Panc1 (cell line): ENCODE results near the gene ZNF831. TPM values are rescaled to one million over a fixed set of nuclear protein-coding genes. Genes with fewer than 3 reads are reported as not detected.

Experiments used
- ATAC-seq: fragments of 200-7000 bp; cut with Tn5 transposase; 2 replicates; pipeline ENCODE4 v1.9.1; 2020; ENCODE audit warnings: mild to moderate bottlenecking, moderate library complexity
- BruUV-seq: library from RNA; stranded (reverse); fragments of 400-500 nt; replicated peaks from 2 replicates; lab custom pipeline; 2021; lab: Mats Ljungman, UMichigan
- CTCF ChIA-PET: fragments of 300-600 bp; sonication (Branson Sonifier 250); formaldehyde crosslinking; loops from one replicate; lab custom pipeline; 2022; ENCODE audit warnings: antibody characterized with exemption; lab: Charles Lee
- POLR2A ChIA-PET: fragments of 300-600 bp; sonication (Branson Sonifier 250); formaldehyde crosslinking; loops from one replicate; lab custom pipeline; 2022; ENCODE audit warnings: antibody characterized with exemption; lab: Charles Lee
- DNase-seq: peaks from one replicate; pipeline ENCODE4 v3.0.0-alpha.2; 2010; ENCODE audit warnings: low read depth, low spot score
- H3K27ac ChIP-seq: 2 replicates; pipeline ENCODE4 v1.5.1; 2011; ENCODE audit warnings: mild to moderate bottlenecking, low read length, inconsistent platforms
- H3K27me3 ChIP-seq: fragments of 200-500 bp; sonication (Bioruptor generic); 2 replicates; pipeline ENCODE4 v1.6.0; 2014; ENCODE audit warnings: low read length, inconsistent platforms; ENCODE audit not compliant: control insufficient read depth, insufficient read depth
- H3K36me3 ChIP-seq: fragments of 200-500 bp; sonication (Bioruptor generic); 2 replicates; pipeline ENCODE4 v1.5.1; 2014; ENCODE audit warnings: inconsistent platforms, mild to moderate bottlenecking, low read length, moderate library complexity; ENCODE audit not compliant: control insufficient read depth, insufficient read depth
- H3K4me1 ChIP-seq: 2 replicates; pipeline ENCODE4 v1.5.1; 2011; ENCODE audit warnings: inconsistent platforms, mild to moderate bottlenecking, low read length, moderate library complexity; ENCODE audit not compliant: control insufficient read depth, insufficient read depth
- H3K4me3 ChIP-seq, 2 experiments: 2 replicates each; pipeline ENCODE4 v1.5.1; 2011 to 2012; ENCODE audit warnings: low read depth in 2 of 2, low read length in 2 of 2, mild to moderate bottlenecking in 2 of 2, inconsistent platforms in 1 of 2, moderate library complexity in 1 of 2
- H3K9me3 ChIP-seq: fragments of 200-500 bp; sonication (Bioruptor generic); 2 replicates; pipeline ENCODE4 v1.5.1; 2014; ENCODE audit warnings: low read depth, mild to moderate bottlenecking, inconsistent platforms, low read length, moderate library complexity; ENCODE audit not compliant: control insufficient read depth, insufficient read depth
- POLR2AphosphoS5 ChIP-seq: IDR thresholded peaks from 2 replicates; pipeline ENCODE4 v1.6.1; 2012; ENCODE audit warnings: mild to moderate bottlenecking, low read depth, low read length, moderate library complexity
- SIN3A ChIP-seq: IDR thresholded peaks from 2 replicates; pipeline ENCODE4 v1.6.1; 2012; ENCODE audit warnings: low read depth, mild to moderate bottlenecking, low read length, moderate library complexity, borderline replicate concordance; ENCODE audit not compliant: insufficient read depth
- TCF7L2 ChIP-seq: IDR thresholded peaks from 2 replicates; pipeline ENCODE4 v1.6.1; 2011; ENCODE audit warnings: mild to moderate bottlenecking, low read depth, low read length, inconsistent platforms
- in situ Hi-C: cut with HindIII; loops from 2 replicates; pipeline ENCODE4 v1.10.0; 2016; ENCODE audit warnings: low sequenced_read_pairs, low pct_unique_long_range_greater_than_20kb
- intact Hi-C: fragments of 100-400 bp; cut with micrococcal nuclease; formaldehyde crosslinking; loops from one replicate; pipeline ENCODE4 v1.10.0; 2022; ENCODE audit not compliant: unreplicated experiment
- total RNA-seq: library from RNA; stranded (reverse); gene quantifications from one replicate; pipeline ENCODE4 v1.2.1, GENCODE V29; 2021; ENCODE audit not compliant: unreplicated experiment
- TF ChIP-seq, protein P1 (sequence below): fragments of 450-650 bp; IDR thresholded peaks from 2 replicates; pipeline ENCODE4 v1.5.1; 2017; ENCODE audit warnings: mild to moderate bottlenecking
- TF ChIP-seq, protein P2 (sequence below), 2 experiments: IDR thresholded peaks; 2 replicates each; pipeline ENCODE4 v1.6.1; 2011 to 2012; ENCODE audit warnings: low read depth in 2 of 2, control low read depth in 1 of 2, low read length in 1 of 2, mild to moderate bottlenecking in 1 of 2, moderate library complexity in 1 of 2; ENCODE audit not compliant: insufficient read depth in 1 of 2

ZNF831 gene
- total RNA-seq, 1 experiment from 2014 or later, result 0.03 TPM

DNA sequence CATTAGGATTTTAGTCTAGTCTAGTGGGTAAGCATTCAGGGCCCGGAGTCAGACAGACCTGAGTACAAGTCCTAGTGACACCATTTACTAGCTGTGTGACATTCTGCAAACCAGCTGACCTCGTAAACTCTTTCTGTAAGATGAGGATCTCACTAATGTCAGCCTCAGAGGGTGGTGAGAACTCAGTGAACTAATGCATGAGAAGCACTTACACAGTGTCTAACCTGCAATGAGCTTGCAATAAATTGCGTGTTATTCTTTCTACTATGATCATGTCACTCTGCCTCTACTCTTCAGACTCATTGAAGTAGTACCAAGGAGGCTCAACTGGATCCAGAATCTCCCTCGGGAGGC is 41.1 kb upstream of the ZNF831 start:
- CTCF ChIA-PET, result no interaction called here
- Histone ChIP-seq H3K9me3 (no peaks in the 10 kb centered on the region), H3K4me1 (no peaks in the 10 kb centered on the region), H3K27me3 (peaks cover 10% of the 10 kb centered on the region), H3K4me3 (no peak overlapping the region), H3K36me3 (no peaks in the 10 kb centered on the region), H3K27ac (no peak overlapping the region)
- POLR2A ChIA-PET, result no interaction called here
- ATAC-seq (no peak), DNase-seq (no peak)
- BruUV-seq, result no TSS peak
- in situ Hi-C loops, result no loop called here
- intact Hi-C loops, result no loop called here
- TF ChIP-seq POLR2AphosphoS5 (no peak), SIN3A (no peak), TCF7L2 (no peak)
- TF ChIP-seq, protein P1, sequence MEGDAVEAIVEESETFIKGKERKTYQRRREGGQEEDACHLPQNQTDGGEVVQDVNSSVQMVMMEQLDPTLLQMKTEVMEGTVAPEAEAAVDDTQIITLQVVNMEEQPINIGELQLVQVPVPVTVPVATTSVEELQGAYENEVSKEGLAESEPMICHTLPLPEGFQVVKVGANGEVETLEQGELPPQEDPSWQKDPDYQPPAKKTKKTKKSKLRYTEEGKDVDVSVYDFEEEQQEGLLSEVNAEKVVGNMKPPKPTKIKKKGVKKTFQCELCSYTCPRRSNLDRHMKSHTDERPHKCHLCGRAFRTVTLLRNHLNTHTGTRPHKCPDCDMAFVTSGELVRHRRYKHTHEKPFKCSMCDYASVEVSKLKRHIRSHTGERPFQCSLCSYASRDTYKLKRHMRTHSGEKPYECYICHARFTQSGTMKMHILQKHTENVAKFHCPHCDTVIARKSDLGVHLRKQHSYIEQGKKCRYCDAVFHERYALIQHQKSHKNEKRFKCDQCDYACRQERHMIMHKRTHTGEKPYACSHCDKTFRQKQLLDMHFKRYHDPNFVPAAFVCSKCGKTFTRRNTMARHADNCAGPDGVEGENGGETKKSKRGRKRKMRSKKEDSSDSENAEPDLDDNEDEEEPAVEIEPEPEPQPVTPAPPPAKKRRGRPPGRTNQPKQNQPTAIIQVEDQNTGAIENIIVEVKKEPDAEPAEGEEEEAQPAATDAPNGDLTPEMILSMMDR, result no peak
- TF ChIP-seq, protein P2, sequence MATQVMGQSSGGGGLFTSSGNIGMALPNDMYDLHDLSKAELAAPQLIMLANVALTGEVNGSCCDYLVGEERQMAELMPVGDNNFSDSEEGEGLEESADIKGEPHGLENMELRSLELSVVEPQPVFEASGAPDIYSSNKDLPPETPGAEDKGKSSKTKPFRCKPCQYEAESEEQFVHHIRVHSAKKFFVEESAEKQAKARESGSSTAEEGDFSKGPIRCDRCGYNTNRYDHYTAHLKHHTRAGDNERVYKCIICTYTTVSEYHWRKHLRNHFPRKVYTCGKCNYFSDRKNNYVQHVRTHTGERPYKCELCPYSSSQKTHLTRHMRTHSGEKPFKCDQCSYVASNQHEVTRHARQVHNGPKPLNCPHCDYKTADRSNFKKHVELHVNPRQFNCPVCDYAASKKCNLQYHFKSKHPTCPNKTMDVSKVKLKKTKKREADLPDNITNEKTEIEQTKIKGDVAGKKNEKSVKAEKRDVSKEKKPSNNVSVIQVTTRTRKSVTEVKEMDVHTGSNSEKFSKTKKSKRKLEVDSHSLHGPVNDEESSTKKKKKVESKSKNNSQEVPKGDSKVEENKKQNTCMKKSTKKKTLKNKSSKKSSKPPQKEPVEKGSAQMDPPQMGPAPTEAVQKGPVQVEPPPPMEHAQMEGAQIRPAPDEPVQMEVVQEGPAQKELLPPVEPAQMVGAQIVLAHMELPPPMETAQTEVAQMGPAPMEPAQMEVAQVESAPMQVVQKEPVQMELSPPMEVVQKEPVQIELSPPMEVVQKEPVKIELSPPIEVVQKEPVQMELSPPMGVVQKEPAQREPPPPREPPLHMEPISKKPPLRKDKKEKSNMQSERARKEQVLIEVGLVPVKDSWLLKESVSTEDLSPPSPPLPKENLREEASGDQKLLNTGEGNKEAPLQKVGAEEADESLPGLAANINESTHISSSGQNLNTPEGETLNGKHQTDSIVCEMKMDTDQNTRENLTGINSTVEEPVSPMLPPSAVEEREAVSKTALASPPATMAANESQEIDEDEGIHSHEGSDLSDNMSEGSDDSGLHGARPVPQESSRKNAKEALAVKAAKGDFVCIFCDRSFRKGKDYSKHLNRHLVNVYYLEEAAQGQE (IDR thresholded peaks at IDR 0.05; ENCODE audit: insufficient read depth in 1 of 2, low read depth in 2 of 2, low read length in 1 of 2), result no peak

DNA sequence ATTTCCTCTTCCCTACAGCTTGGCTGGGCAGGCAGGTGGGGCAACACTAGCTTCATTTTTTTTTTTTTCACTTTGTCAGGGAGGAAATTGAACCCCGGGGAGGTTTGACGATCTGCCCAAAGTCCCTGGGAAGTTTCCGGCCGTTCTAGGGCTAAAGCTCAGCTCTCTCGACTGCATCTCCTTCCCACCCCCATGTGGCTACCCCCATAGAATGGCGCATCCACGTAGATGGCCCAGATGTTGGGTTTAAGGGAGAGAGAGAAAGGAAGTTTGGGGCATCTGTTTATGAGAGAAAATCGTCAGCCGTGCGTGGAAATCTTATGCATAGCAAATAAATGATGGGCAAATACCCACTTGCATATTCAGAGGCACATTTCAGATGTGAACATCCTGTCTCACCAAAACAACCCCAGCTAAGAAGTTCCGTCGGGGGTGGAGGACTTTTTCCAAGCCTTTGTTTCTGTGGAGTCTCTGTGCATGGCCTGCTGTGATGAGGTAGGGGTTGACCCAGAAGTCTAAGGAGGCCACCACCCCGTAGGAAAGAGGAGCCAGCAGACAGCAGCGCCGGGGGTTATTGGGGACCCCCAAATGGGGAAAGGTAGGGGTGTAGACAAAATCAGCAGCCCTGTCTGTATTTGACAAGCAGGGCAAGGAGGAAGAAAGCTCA is 40.5 kb upstream of the ZNF831 start:
- Histone ChIP-seq H3K36me3 (no peaks in the 10 kb centered on the region), H3K9me3 (no peaks in the 10 kb centered on the region), H3K4me1 (no peaks in the 10 kb centered on the region), H3K27me3 (peaks cover 10% of the 10 kb centered on the region), H3K4me3 (no peak overlapping the region), H3K27ac (no peak overlapping the region)
- POLR2A ChIA-PET, result no interaction called here
- TF ChIP-seq TCF7L2 (no peak), POLR2AphosphoS5 (no peak), SIN3A (no peak)
- TF ChIP-seq, protein P2 (IDR thresholded peaks at IDR 0.05; ENCODE audit: insufficient read depth in 1 of 2, low read depth in 2 of 2, low read length in 1 of 2), result no peak
- TF ChIP-seq, protein P1, result no peak
- DNase-seq (no peak), ATAC-seq (no peak)
- CTCF ChIA-PET, result no interaction called here
- intact Hi-C loops, result no loop called here
- in situ Hi-C loops, result no loop called here
- BruUV-seq, result no TSS peak
